Fibroblast of skin of scalp (primary cell): Measurements from ENCODE around the gene PRR20D. TPM values are rescaled to one million over a fixed set of nuclear protein-coding genes. Genes with fewer than 3 reads are reported as not detected.
A peak's percentile ranks its signal among the peaks of the same experiment; 100 is the strongest.
"Not testable (repeated sequence)": the region's sequence is repeated elsewhere in the genome, so short reads cannot be mapped to it uniquely, and the experiment has no call there.

ENCODE experiments used
- DNase-seq: peaks from one replicate; pipeline ENCODE4 v3.0.0-alpha.2; 2013
- polyA plus RNA-seq, 2 experiments: library from polyadenylated mRNA; unstranded; fragments of 120-200 nt; gene quantifications; one replicate each; pipeline ENCODE4 v1.2.1, GENCODE V29; 2013; ENCODE audit not compliant: insufficient read length in 2 of 2

Gene PRR20D
- not detected for polyA plus RNA-seq (2013, experiment 1 of 2; ENCODE audit: insufficient read length)
- not detected for polyA plus RNA-seq (2013, experiment 2 of 2; ENCODE audit: insufficient read length)

GRCh38 chr13:57160332-57160731 lies at the start of gene PRR20D:
Gene PRR20D, plus strand, starts transcription at chr13:57160632. Its CDS starts 387 bp downstream, at chr13:57161019.
- DNase-seq, result not testable (repeated sequence)

- DNase-seq, result no peak
These were observed 45.5 kb upstream of the PRR20D start for GRCh38 chr13:57114945-57115344.

GRCh38 chr13:57123681-57124080 lies 36.8 kb upstream of the PRR20D start:
- DNase-seq, result peak; percentile 1

GRCh38 chr13:57128909-57129308 lies 31.5 kb upstream of the PRR20D start:
- DNase-seq, result no peak

GRCh38 chr13:57136093-57136492 lies 24.3 kb upstream of the PRR20D start:
- no peak for DNase-seq

- no peak for DNase-seq
These were observed 22.8 kb upstream of the PRR20D start for GRCh38 chr13:57137585-57137984.

- no peak for DNase-seq
These were observed 21.4 kb upstream of the PRR20D start for GRCh38 chr13:57138988-57139387.

- not testable (repeated sequence) for DNase-seq
These were observed 20.7 kb upstream of the PRR20D start for GRCh38 chr13:57139781-57140180.

GRCh38 chr13:57140235-57140968 lies 20.0 kb upstream of the PRR20D start, which contains the start of gene PRR20A:
Gene PRR20A, plus strand, starts transcription at chr13:57140918. Its CDS starts 387 bp downstream, at chr13:57141305.
- not testable (repeated sequence) for DNase-seq

- not testable (repeated sequence) for DNase-seq
These were observed 13.2 kb upstream of the PRR20D start, which contains the start of gene PRR20B for GRCh38 chr13:57147188-57147587. Gene PRR20B, plus strand, starts transcription at chr13:57147488. Its CDS starts 387 bp downstream, at chr13:57147875.

- DNase-seq, result not testable (repeated sequence)
These were observed 12.3 kb upstream of the PRR20D start for GRCh38 chr13:57148106-57148505.

- not testable (repeated sequence) for DNase-seq
These were observed 6.7 kb upstream of the PRR20D start, which contains the start of gene PRR20C for GRCh38 chr13:57153761-57154160. Gene PRR20C, plus strand, starts transcription at chr13:57154061. Its CDS starts 387 bp downstream, at chr13:57154448.

- DNase-seq, result not testable (repeated sequence)
These were observed 6.5 kb downstream of the PRR20D start, which contains the start of gene PRR20E for GRCh38 chr13:57166897-57167296. Gene PRR20E, plus strand, starts transcription at chr13:57167197. Its CDS starts 387 bp downstream, at chr13:57167584.

- DNase-seq, result no peak
These were observed 31.2 kb downstream of the PRR20D start for GRCh38 chr13:57191667-57192066.

- DNase-seq, result no peak
These were observed 52.6 kb downstream of the PRR20D start for GRCh38 chr13:57212989-57213388.
